K562 (cell line): ENCODE measurements around the gene COX10. TPM values are rescaled to one million over a fixed set of nuclear protein-coding genes. Genes with fewer than 3 reads are reported as not detected.

Experiments used
- ATAC-seq: fragments of 200-7000 bp; cut with Tn5 transposase; 3 replicates; pipeline ENCODE4 v1.9.1; 2020; ENCODE audit warnings: moderate library complexity
- BruUV-seq: library from RNA; stranded (reverse); fragments of 400-500 nt; replicated peaks from 2 replicates; lab custom pipeline; 2021; lab: Mats Ljungman, UMichigan
- CTCF ChIA-PET: fragments of 300-600 bp; formaldehyde crosslinking; extraction: SDS; loops from one replicate; lab custom pipeline; 2021; ENCODE audit warnings: low intra/inter-chr PET ratio; lab: Yijun Ruan, JAX
- POLR2A ChIA-PET: fragments of 300-600, 350-650 bp; sonication (Branson Sonifier 250); formaldehyde crosslinking; extraction: SDS; loops from one replicate; lab custom pipeline; 2021; ENCODE audit warnings: antibody characterized with exemption, inconsistent platforms; lab: Yijun Ruan, JAX
- DNase-seq, 4 experiments: peaks; one replicate each; pipeline versions ENCODE4 v3.0.0 to v3.0.0-alpha.2; 2011 to 2018; ENCODE audit warnings: low spot score in 3 of 4, mixed read lengths in 3 of 4; ENCODE audit errors: extremely low read depth in 1 of 4
- FAIRE-seq: peaks from 2 replicates; lab custom pipeline; 2011; peaks lifted over from hg19 to GRCh38; lab: Jason Lieb, UNC
- H2AFZ ChIP-seq: 2 replicates; pipeline ENCODE4 v1.6.0; 2011; ENCODE audit warnings: low read depth, low read length, control low read depth, inconsistent platforms
- H3K27ac ChIP-seq: fragments of 200-600 bp; 3 replicates; pipeline ENCODE4 v1.8.0; 2011; ENCODE audit warnings: low read depth, mild to moderate bottlenecking, control low read depth, inconsistent platforms, low read length, moderate library complexity, mixed read lengths; ENCODE audit errors: extremely low read depth
- H3K27me3 ChIP-seq, 2 experiments: fragments of 300-600 bp in 1 of 2; 2 replicates in 1 of 2; 3 replicates in 1 of 2; pipeline versions ENCODE4 v1.6.0 to v1.8.0; 2011; ENCODE audit warnings: inconsistent platforms in 2 of 2, low read length in 2 of 2, mild to moderate bottlenecking in 1 of 2, mixed read lengths in 1 of 2, moderate library complexity in 1 of 2; ENCODE audit not compliant: control insufficient read depth in 2 of 2, insufficient read depth in 2 of 2
- H3K36me3 ChIP-seq: fragments of 300-600 bp; 3 replicates; pipeline ENCODE4 v1.8.0; 2011; ENCODE audit warnings: mild to moderate bottlenecking, low read length, inconsistent platforms; ENCODE audit not compliant: control insufficient read depth, insufficient read depth
- H3K4me1 ChIP-seq, 2 experiments: fragments of 200-600 bp in 1 of 2; replicated peaks in 1 of 2; 2 replicates in 1 of 2; 3 replicates in 1 of 2; pipeline versions ENCODE4 v1.5.1 to v1.8.0; 2011; ENCODE audit warnings: inconsistent platforms in 2 of 2, low read length in 2 of 2, mild to moderate bottlenecking in 1 of 2, mixed read lengths in 1 of 2, moderate library complexity in 1 of 2; ENCODE audit not compliant: control insufficient read depth in 2 of 2, insufficient read depth in 2 of 2
- H3K4me2 ChIP-seq: 2 replicates; pipeline ENCODE4 v1.6.1; 2011; ENCODE audit warnings: low read length, control low read depth, inconsistent platforms, mixed read lengths; ENCODE audit not compliant: insufficient read depth
- H3K4me3 ChIP-seq: fragments of 200-600 bp; sonication (generic), shearing (Covaris generic); 2 replicates; pipeline ENCODE4 v1.5.1; 2016; ENCODE audit warnings: control low read depth, inconsistent platforms
- H3K79me2 ChIP-seq: fragments of 200-600 bp; 3 replicates; pipeline ENCODE4 v1.8.0; 2011; ENCODE audit warnings: low read length, inconsistent platforms; ENCODE audit not compliant: control insufficient read depth, insufficient read depth
- H3K9ac ChIP-seq, 2 experiments: 2 replicates each; pipeline versions ENCODE4 v1.6.0 to v1.6.1; 2011; ENCODE audit warnings: low read depth in 2 of 2, low read length in 2 of 2, control low read depth in 1 of 2, inconsistent platforms in 1 of 2, mild to moderate bottlenecking in 1 of 2, mixed read lengths in 1 of 2; ENCODE audit not compliant: insufficient read depth in 1 of 2
- H3K9me1 ChIP-seq: one replicate; pipeline ENCODE4 v1.6.0; 2011; ENCODE audit warnings: inconsistent platforms, mild to moderate bottlenecking, low read length, moderate library complexity; ENCODE audit not compliant: control insufficient read depth, insufficient read depth
- H3K9me3 ChIP-seq: replicated peaks from 2 replicates; pipeline ENCODE4 v1.5.1; 2011; ENCODE audit warnings: low read depth, low read length, inconsistent platforms; ENCODE audit not compliant: control insufficient read depth, insufficient read depth
- H4K20me1 ChIP-seq: replicated peaks from 2 replicates; pipeline ENCODE4 v1.6.1; 2011; ENCODE audit warnings: low read length, inconsistent platforms, mixed read lengths; ENCODE audit not compliant: control insufficient read depth, insufficient read depth
- BRD4 ChIP-seq: fragments of 200-600 bp; sonication (generic); IDR thresholded peaks from 2 replicates; pipeline ENCODE4 v1.6.1; 2017; ENCODE audit warnings: inconsistent platforms
- HDGF ChIP-seq: fragments of 450-650 bp; IDR thresholded peaks from 2 replicates; pipeline ENCODE4 v1.6.1; 2016
- MAFF ChIP-seq: IDR thresholded peaks from 2 replicates; pipeline ENCODE4 v1.6.1; 2012; ENCODE audit warnings: low read length, improper control_type of control experiment
- MCM2 ChIP-seq: fragments of 450-650 bp; IDR thresholded peaks from 2 replicates; pipeline ENCODE4 v1.6.1; 2017; ENCODE audit warnings: low read depth, mild to moderate bottlenecking
- MCM7 ChIP-seq, 2 experiments: fragments of 450-650 bp; IDR thresholded peaks; 2 replicates each; pipeline ENCODE4 v1.6.1; 2016 to 2018
- SNRNP70 ChIP-seq: fragments of 200-400 bp; formaldehyde crosslinking; optimal IDR thresholded peaks from 2 replicates; pipeline ENCODE3; 2017; ENCODE audit warnings: low read depth, low read length
- STAT5B ChIP-seq: fragments of 250-450 bp; sonication (Bioruptor Pico); IDR thresholded peaks from 2 replicates; pipeline ENCODE4 v1.8.0; 2021; ENCODE audit warnings: mild to moderate bottlenecking, inconsistent platforms
- TAF1 ChIP-seq: IDR thresholded peaks from 2 replicates; pipeline ENCODE4 v1.6.1; 2011; ENCODE audit warnings: mild to moderate bottlenecking, low read length, moderate library complexity; ENCODE audit not compliant: insufficient read depth, control insufficient read depth, severe bottlenecking; ENCODE audit errors: extremely low read depth
- TCF7L2 ChIP-seq: fragments of 150-350 bp; IDR thresholded peaks from 2 replicates; pipeline ENCODE4 v1.6.1; 2016; ENCODE audit warnings: low read depth, mild to moderate bottlenecking, low read length, moderate library complexity
- ZNF146 ChIP-seq: IDR thresholded peaks from one replicate; pipeline ENCODE4 v1.6.1; 2018; ENCODE audit warnings: missing compliant biosample characterization; ENCODE audit not compliant: unreplicated experiment
- ZNF253 ChIP-seq: fragments of 250-450 bp; sonication (Bioruptor Pico); conservative IDR thresholded peaks from 2 replicates; pipeline ENCODE4 v1.6.1; 2021; ENCODE audit warnings: mild to moderate bottlenecking
- ZNF511 ChIP-seq: sonication (generic); formaldehyde crosslinking; IDR thresholded peaks from 2 replicates; pipeline ENCODE4 v1.8.0; 2022; ENCODE audit warnings: mild to moderate bottlenecking, missing genetic modification reagents
- WGBS: fragments of 100-300 bp; shearing (Covaris generic); methylation state at CpG from one replicate; pipeline ENCODE4 v1.1.6; 2016; ENCODE audit warnings: low coverage, mixed read lengths; ENCODE audit not compliant: insufficient coverage; ENCODE audit errors: missing lambda C conversion rate; 5-methylcytosine and 5-hydroxymethylcytosine counted together
- in situ Hi-C: fragments of 300-500 bp; cut with MboI; formaldehyde crosslinking; loops from 4 replicates; pipeline ENCODE4 v1.15.0; 2018; ENCODE audit warnings: inconsistent platforms, mixed read lengths
- intact Hi-C: fragments of 100-400 bp; cut with micrococcal nuclease; formaldehyde crosslinking; loops from 2 replicates; pipeline ENCODE4 v1.14.2; 2022
- polyA plus RNA-seq, 8 experiments: library from polyadenylated mRNA; depleted of rRNA in 4 of 8; stranded (reverse) in 5 of 8; unstranded in 3 of 8; fragments of >200 nt; fragmentation: Nextera tagmentation in 2 of 8; fragmentation: Illumina TruSeq in 1 of 8; extraction: Ambion mirVana in 2 of 8; extraction: Trizol in 1 of 8; gene quantifications; 2 replicates each; pipeline versions ENCODE4 v1.2.1 to v1.2.3, GENCODE V29; 2011 to 2014; ENCODE audit warnings: inconsistent platforms in 1 of 8, missing spikeins in 1 of 8
- total RNA-seq, 7 experiments: library from RNA; depleted of rRNA in 6 of 7; stranded (reverse); fragments of >200 nt in 6 of 7; fragmentation: Illumina TruSeq in 2 of 7; extraction: Trizol in 2 of 7; gene quantifications; 2 replicates each; pipeline versions ENCODE4 v1.2.1 to v1.2.3, GENCODE V29; 2011 to 2021; ENCODE audit warnings: low replicate concordance in 1 of 7

The COX10 gene
- total and polyA plus RNA-seq, 9 of the 15 experiments (the other 6 are each of a cell fraction or from before 2014, with no cell fraction given) = 10.3 to 26.4 (median 17.8) TPM

- DNase-seq (no peak), ATAC-seq (no peak), FAIRE-seq (no peak)
- ChIA-PET CTCF (no interaction called here), POLR2A (no interaction called here)
- no peak overlapping the region for H3K4me2 ChIP-seq
- WGBS = 38% methylated on average over 4 of the region's 4 CpGs
- intact Hi-C loops (no loop called here), in situ Hi-C loops (no loop called here)
- H3K36me3 ChIP-seq = no peaks in the 10 kb centered on the region
- no peak overlapping the region for H3K4me3 ChIP-seq
- TF ChIP-seq TAF1 = no peak
- TF ChIP-seq ZNF146 (CRISPR knock-in tag) = no peak
- no peak for TF ChIP-seq MAFF
- no peak for TF ChIP-seq SNRNP70
- TF ChIP-seq STAT5B (CRISPR knock-in tag) = no peak
- no peak for TF ChIP-seq ZNF253 (CRISPR knock-in tag)
- no peak for TF ChIP-seq HDGF
- TF ChIP-seq TCF7L2 = no peak
- TF ChIP-seq ZNF511 (CRISPR knock-in tag) = no peak
- TF ChIP-seq MCM7 (IDR thresholded peaks at IDR 0.05) = no peak
- TF ChIP-seq BRD4 = no peak
- TF ChIP-seq MCM2 = no peak
- 0 out of 2 replicates have a peak, but pooled peaks cover 4% of the 10 kb centered on the region for H4K20me1 ChIP-seq
- no peaks in the 10 kb centered on the region for H3K27me3 ChIP-seq
- H3K27ac ChIP-seq = no peak overlapping the region
- H3K79me2 ChIP-seq = peaks cover 16% of the 10 kb centered on the region; the same call in 2 of the 3 replicates
- no TSS peak for BruUV-seq
- H3K9ac ChIP-seq = no peak overlapping the region
- H3K9me1 ChIP-seq = no peaks in the 10 kb centered on the region
- no peaks in the 10 kb centered on the region for H3K9me3 ChIP-seq
- no peak overlapping the region for H2AFZ ChIP-seq
- H3K4me1 ChIP-seq = no peaks in the 10 kb centered on the region
Measured at GRCh38 chr17:14124854-14125253, 55.5 kb downstream of the COX10 start.
